ENCODE results near the gene AIF1. TPM values are rescaled to one million over a fixed set of nuclear protein-coding genes. Genes with fewer than 3 reads are reported as not detected.

AIF1 gene
- polyA plus RNA-seq, 1 donor, result 57.1 TPM

DNA sequence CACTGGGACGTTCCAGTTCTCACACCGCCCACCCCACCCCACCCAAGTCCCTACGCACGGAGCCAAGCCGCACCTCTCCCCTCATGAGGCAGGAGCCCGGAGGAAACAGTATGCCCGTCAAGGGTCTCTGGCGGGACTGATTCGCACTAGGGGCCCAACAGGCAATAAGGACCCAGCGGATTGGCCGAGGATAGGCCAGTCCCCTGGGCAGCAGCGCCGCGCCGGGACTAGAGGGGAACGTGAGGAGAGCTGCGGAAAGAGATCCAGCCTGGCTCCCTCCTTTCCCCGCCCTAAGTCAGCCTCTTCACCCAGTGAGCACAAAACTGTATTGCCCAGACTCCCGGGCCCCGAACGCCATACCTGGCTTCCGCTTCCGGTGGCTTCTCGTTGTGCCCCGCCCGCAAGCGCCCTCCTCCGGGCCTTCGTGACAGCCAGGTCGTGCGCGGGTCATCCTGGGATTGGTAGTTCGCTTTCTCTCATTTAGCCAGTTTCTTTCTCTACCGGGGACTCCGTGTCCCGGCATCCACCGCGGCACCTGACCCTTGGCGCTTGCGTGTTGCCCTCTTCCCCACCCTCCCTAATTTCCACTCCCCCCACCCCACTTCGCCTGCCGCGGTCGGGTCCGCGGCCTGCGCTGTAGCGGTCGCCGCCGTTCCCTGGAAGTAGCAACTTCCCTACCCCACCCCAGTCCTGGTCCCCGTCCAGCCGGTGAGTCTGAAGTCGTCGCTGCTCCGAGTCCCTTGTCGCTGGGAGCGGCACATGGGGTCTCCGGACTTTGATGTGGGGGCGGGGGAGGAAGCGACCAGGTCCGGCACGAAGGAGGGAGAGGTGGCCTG lies 50.7 kb downstream of the AIF1 start, which contains the start of gene CSNK2B:
Gene CSNK2B (plus strand): TSS at position 580 of the 836 bp plus-strand sequence. CDS start 752 bp downstream, outside the sequence.
- H3K27me3 ChIP-seq (ENCODE audit: control insufficient read depth, insufficient read depth, low read length), result no peaks in the 10 kb centered on the region
- WGBS (ENCODE audit: insufficient coverage, low lambda C conversion rate), result no CpG with 5 or more reads among the region's 63 CpGs
- H3K36me3 ChIP-seq (ENCODE audit: control insufficient read depth, insufficient read depth, low read length), result peaks cover 50% of the 10 kb centered on the region
- peak; percentile 97 to 98 for DNase-seq
- H3K4me1 ChIP-seq (ENCODE audit: control insufficient read depth, insufficient read depth, low read length), result peaks cover 25% of the 10 kb centered on the region
- peak within 1 kb of the TSS; percentile 97 for H3K27ac ChIP-seq (ENCODE audit: low read length)
- H3K9me3 ChIP-seq (ENCODE audit: control insufficient read depth, low read depth, low read length), result no peaks in the 10 kb centered on the region
- H3K4me3 ChIP-seq (ENCODE audit: low read length), result peak within 1 kb of the TSS; percentile 93

DNA sequence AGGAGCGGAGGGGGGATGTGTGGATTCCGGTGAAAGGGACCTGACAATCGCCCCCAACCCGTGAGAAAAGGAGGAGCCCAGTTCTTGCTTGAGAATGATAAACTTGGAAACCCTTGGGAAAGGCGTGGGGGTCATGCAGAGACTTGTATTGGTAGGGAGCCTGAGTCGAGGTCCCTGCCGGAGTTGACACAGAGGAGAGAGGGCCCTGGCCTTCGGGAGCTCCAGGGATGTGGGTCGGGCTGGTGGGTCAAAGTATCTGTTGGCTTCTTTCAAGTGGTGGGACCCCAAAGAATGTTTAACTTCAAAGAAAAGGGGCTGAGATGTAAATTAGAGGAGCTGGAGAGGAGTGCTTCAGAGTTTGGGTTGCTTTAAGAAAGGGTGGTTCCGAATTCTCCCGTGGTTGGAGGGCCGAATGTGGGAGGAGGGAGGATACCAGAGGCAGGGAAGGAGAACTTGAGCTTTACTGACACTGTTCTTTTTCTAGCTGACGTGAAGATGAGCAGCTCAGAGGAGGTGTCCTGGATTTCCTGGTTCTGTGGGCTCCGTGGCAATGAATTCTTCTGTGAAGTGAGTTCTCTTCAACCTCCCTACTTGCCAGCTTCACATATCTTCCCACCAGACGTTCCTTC lies 51.4 kb downstream of the AIF1 start:
- Histone ChIP-seq H3K36me3 (ENCODE audit: control insufficient read depth, insufficient read depth, low read length) (peaks cover 57% of the 10 kb centered on the region), H3K27ac (ENCODE audit: low read length) (peak overlapping the region; percentile 97), H3K9me3 (ENCODE audit: control insufficient read depth, low read depth, low read length) (no peaks in the 10 kb centered on the region), H3K4me1 (ENCODE audit: control insufficient read depth, insufficient read depth, low read length) (peaks cover 19% of the 10 kb centered on the region), H3K4me3 (ENCODE audit: low read length) (peak overlapping the region; percentile 93), H3K27me3 (ENCODE audit: control insufficient read depth, insufficient read depth, low read length) (no peaks in the 10 kb centered on the region)
- DNase-seq, result no peak
- 11% methylated on average over 6 of the region's 15 CpGs for WGBS (ENCODE audit: insufficient coverage, low lambda C conversion rate)

Other genes starting within 250 kb of the AIF1 start
- 4.2 TPM for gene MICA, start 211.6 kb upstream of the AIF1 start, polyA plus RNA-seq
- 0.73 TPM for gene MICB, start 117.1 kb upstream of the AIF1 start, polyA plus RNA-seq
- not detected for gene MCCD1, start 86.3 kb upstream of the AIF1 start, polyA plus RNA-seq
- 499 TPM for gene DDX39B, start 73.2 kb upstream of the AIF1 start, polyA plus RNA-seq
- gene ATP6V1G2, start 68.6 kb upstream of the AIF1 start, polyA plus RNA-seq, result 9.1 TPM
- gene NFKBIL1, start 67.6 kb upstream of the AIF1 start, polyA plus RNA-seq, result 23.4 TPM
- 0.96 TPM for gene LTA, start 42.9 kb upstream of the AIF1 start, polyA plus RNA-seq
- 1.5 TPM for gene TNF, start 39.7 kb upstream of the AIF1 start, polyA plus RNA-seq
- gene LTB, start 32.8 kb upstream of the AIF1 start, polyA plus RNA-seq, result 20.1 TPM
- 19.8 TPM for gene LST1, start 29.0 kb upstream of the AIF1 start, polyA plus RNA-seq
- gene NCR3, start 22.2 kb upstream of the AIF1 start, polyA plus RNA-seq, result 1.7 TPM
- 122 TPM for gene PRRC2A, start 5.5 kb downstream of the AIF1 start, polyA plus RNA-seq
- 220 TPM for gene BAG6, start 37.4 kb downstream of the AIF1 start, polyA plus RNA-seq
- gene APOM, start 40.7 kb downstream of the AIF1 start, polyA plus RNA-seq, result 14.1 TPM
- 21.5 TPM for gene C6orf47, start 45.5 kb downstream of the AIF1 start, polyA plus RNA-seq
- gene GPANK1, start 49.8 kb downstream of the AIF1 start, polyA plus RNA-seq, result 21.4 TPM
- gene CSNK2B, start 50.8 kb downstream of the AIF1 start, polyA plus RNA-seq, result 196 TPM
- gene LY6G5B, start 54.7 kb downstream of the AIF1 start, polyA plus RNA-seq, result 18.7 TPM
- 2.6 TPM for gene LY6G5C, start 65.8 kb downstream of the AIF1 start, polyA plus RNA-seq
- gene ABHD16A, start 88.1 kb downstream of the AIF1 start, polyA plus RNA-seq, result 62.5 TPM
- 0.07 TPM for gene LY6G6F, start 91.6 kb downstream of the AIF1 start, polyA plus RNA-seq
- 0.19 TPM for gene LY6G6D, start 100.1 kb downstream of the AIF1 start, polyA plus RNA-seq
- 0.25 TPM for gene LY6G6C, start 106.5 kb downstream of the AIF1 start, polyA plus RNA-seq
- 0.88 TPM for gene MPIG6B, start 108.1 kb downstream of the AIF1 start, polyA plus RNA-seq
- 82.6 TPM for gene DDAH2, start 114.1 kb downstream of the AIF1 start, polyA plus RNA-seq
- 486 TPM for gene CLIC1, start 121.3 kb downstream of the AIF1 start, polyA plus RNA-seq
- gene MSH5, start 124.8 kb downstream of the AIF1 start, polyA plus RNA-seq, result 51.0 TPM
- gene SAPCD1, start 147.4 kb downstream of the AIF1 start, polyA plus RNA-seq, result 15.0 TPM
- gene VWA7, start 162.1 kb downstream of the AIF1 start, polyA plus RNA-seq, result 10.1 TPM
- gene VARS1, start 180.5 kb downstream of the AIF1 start, polyA plus RNA-seq, result 34.2 TPM
- gene LSM2, start 191.7 kb downstream of the AIF1 start, polyA plus RNA-seq, result 51.4 TPM
- gene HSPA1L, start 200.0 kb downstream of the AIF1 start, polyA plus RNA-seq, result 2.8 TPM
- gene HSPA1A, start 200.3 kb downstream of the AIF1 start, polyA plus RNA-seq, result 115 TPM
- gene HSPA1B, start 212.5 kb downstream of the AIF1 start, polyA plus RNA-seq, result 241 TPM
- gene NEU1, start 247.6 kb downstream of the AIF1 start, polyA plus RNA-seq, result 174 TPM

Data from large intestine (tissue), 3 donors.